Small intestine (tissue), 7 donors: Measurements from ENCODE around the gene MMAA. TPM values are rescaled to one million over a fixed set of nuclear protein-coding genes. Genes with fewer than 3 reads are reported as not detected.

Experiments used
- DNase-seq, 2 donors: peaks; one replicate each; pipeline versions ENCODE4 v3.0.0 to v3.0.0-alpha.2; 2013
- FAIRE-seq: peaks from 2 replicates; lab custom pipeline; 2012; peaks lifted over from hg19 to GRCh38; lab: Jason Lieb, UNC
- H3K27ac ChIP-seq, 3 donors: one replicate each; pipeline ENCODE4 v1.5.1; 2013; ENCODE audit warnings: low read length in 2 of 3, mild to moderate bottlenecking in 2 of 3, control low read depth in 1 of 3, inconsistent platforms in 1 of 3, low read depth in 1 of 3, moderate library complexity in 1 of 3
- H3K27me3 ChIP-seq, 3 donors: one replicate each; pipeline ENCODE4 v1.6.1; 2013; ENCODE audit warnings: low read length in 3 of 3, inconsistent platforms in 1 of 3; ENCODE audit not compliant: control insufficient read depth in 3 of 3, insufficient read depth in 3 of 3
- H3K36me3 ChIP-seq, 3 donors: one replicate each; pipeline ENCODE4 v1.6.1; 2013; ENCODE audit warnings: low read length in 3 of 3, inconsistent platforms in 1 of 3, low read depth in 1 of 3, mild to moderate bottlenecking in 1 of 3, moderate library complexity in 1 of 3; ENCODE audit not compliant: control insufficient read depth in 3 of 3, insufficient read depth in 2 of 3
- H3K4me1 ChIP-seq, 3 donors: one replicate each; pipeline ENCODE4 v1.6.1; 2013; ENCODE audit warnings: low read length in 2 of 3, inconsistent platforms in 1 of 3, low read depth in 1 of 3, mild to moderate bottlenecking in 1 of 3, moderate library complexity in 1 of 3; ENCODE audit not compliant: control insufficient read depth in 3 of 3, insufficient read depth in 2 of 3
- H3K4me3 ChIP-seq, 3 donors: one replicate each; pipeline ENCODE4 v1.5.1; 2013; ENCODE audit warnings: low read length in 3 of 3, control low read depth in 1 of 3, inconsistent platforms in 1 of 3, low read depth in 1 of 3, mild to moderate bottlenecking in 1 of 3, moderate library complexity in 1 of 3
- H3K9me3 ChIP-seq, 2 donors: one replicate each; pipeline ENCODE4 v1.6.1; 2013; ENCODE audit warnings: low read depth in 1 of 2, low read length in 1 of 2; ENCODE audit not compliant: control insufficient read depth in 2 of 2, insufficient read depth in 1 of 2
- WGBS, 3 donors: extraction: QIAGEN DNeasy Blood & Tissue Kit; methylation state at CpG; one replicate each; pipeline ENCODE4 v1.1.7; 2013; 5-methylcytosine and 5-hydroxymethylcytosine counted together
- polyA plus RNA-seq, 4 donors: library from polyadenylated mRNA; stranded (reverse) in 3 of 4; unstranded in 1 of 4; fragments of 200-250 nt in 3 of 4; fragments of 120-200 nt in 1 of 4; gene quantifications; one replicate each; pipeline versions ENCODE4 v1.2.1 to v1.2.3, GENCODE V29; 2013
- donor health status: healthy with polysubstance abuse.
- donor health status: control.
- donor health status: control.
- donor health status: Bipolar disorder and iron deficiency.
- donor health status: healthy.

MMAA gene
- polyA plus RNA-seq, 4 donors, result 11.9 to 18.3 (median 14.2) TPM

GRCh38 chr4:145644699-145645098 is 25.5 kb downstream of the MMAA start:
- Histone ChIP-seq H3K4me3 (no peak overlapping the region), H3K27me3 (no peaks in the 10 kb centered on the region), H3K9me3 (no peaks in the 10 kb centered on the region), H3K4me1 (no peaks in the 10 kb centered on the region), H3K36me3 (peaks cover 3 to 22% (median 21%) of the 10 kb centered on the region in 3 donors), H3K27ac (no peak overlapping the region)
- FAIRE-seq, result no peak
- WGBS, 3 donors, result 92 to 95% (median 95%) methylated on average over 3 of the region's 3 CpGs
- no peak for DNase-seq

- 64 to 84% (median 77%) methylated on average over 1 of the region's 1 CpG for WGBS, 3 donors
- Histone ChIP-seq H3K4me1 (no peaks in the 10 kb centered on the region), H3K4me3 (no peak overlapping the region), H3K27ac (no peak overlapping the region), H3K27me3 (no peaks in the 10 kb centered on the region), H3K36me3 (peaks cover 8 to 19% (median 18%) of the 10 kb centered on the region in 3 donors), H3K9me3 (peaks cover 0 to 11% of the 10 kb centered on the region in 2 donors)
- DNase-seq (no peak), FAIRE-seq (no peak)
These were observed 37.0 kb downstream of the MMAA start for GRCh38 chr4:145656156-145656555.

- no peaks in the 10 kb centered on the region for H3K4me1 ChIP-seq
- WGBS, 3 donors, result 93 to 98% (median 98%) methylated on average over 3 of the region's 3 CpGs
- H3K36me3 ChIP-seq, result peaks cover 2 to 12% (median 4%) of the 10 kb centered on the region in 3 donors
- no peak overlapping the region for H3K27ac ChIP-seq
- FAIRE-seq, result no peak
- H3K4me3 ChIP-seq, result no peak overlapping the region
- peaks cover 0 to 3% of the 10 kb centered on the region in 2 donors for H3K9me3 ChIP-seq
- no peak for DNase-seq
- no peaks in the 10 kb centered on the region for H3K27me3 ChIP-seq
These were observed 40.9 kb downstream of the MMAA start for GRCh38 chr4:145660064-145660463.

GRCh38 chr4:145663194-145663593 is 44.0 kb downstream of the MMAA start:
- H3K27ac ChIP-seq, result no peak overlapping the region
- no peak overlapping the region for H3K4me3 ChIP-seq
- H3K27me3 ChIP-seq, result no peaks in the 10 kb centered on the region
- H3K36me3 ChIP-seq, result peaks cover 0 to 3% (median 0%) of the 10 kb centered on the region in 3 donors
- WGBS, 3 donors, result 62 to 76% (median 72%) methylated on average over 3 of the region's 3 CpGs
- no peaks in the 10 kb centered on the region for H3K9me3 ChIP-seq
- peak in 1 of 2 donors; percentile 16 for DNase-seq
- H3K4me1 ChIP-seq, result no peaks in the 10 kb centered on the region
- no peak for FAIRE-seq

- H3K36me3 ChIP-seq, result no peaks in the 10 kb centered on the region
- H3K4me1 ChIP-seq, result no peaks in the 10 kb centered on the region
- no peaks in the 10 kb centered on the region for H3K9me3 ChIP-seq
- FAIRE-seq (no peak), DNase-seq (no peak)
- H3K4me3 ChIP-seq, result no peak overlapping the region
- WGBS, 3 donors, result 71 to 100% (median 91%) methylated on average over 1 of the region's 1 CpG
- no peak overlapping the region for H3K27ac ChIP-seq
- H3K27me3 ChIP-seq, result no peaks in the 10 kb centered on the region
These were observed 46.6 kb downstream of the MMAA start for GRCh38 chr4:145665773-145666172.

GRCh38 chr4:145670422-145670821 is 51.2 kb downstream of the MMAA start:
- Histone ChIP-seq H3K4me1 (no peaks in the 10 kb centered on the region), H3K36me3 (no peaks in the 10 kb centered on the region), H3K4me3 (no peak overlapping the region), H3K9me3 (no peaks in the 10 kb centered on the region), H3K27me3 (no peaks in the 10 kb centered on the region), H3K27ac (no peak overlapping the region)
- no peak for FAIRE-seq
- no peak for DNase-seq

GRCh38 chr4:145679520-145679919 is 60.3 kb downstream of the MMAA start:
- FAIRE-seq (no peak), DNase-seq (peak; percentile 43 to 54)
- no peaks in the 10 kb centered on the region for H3K9me3 ChIP-seq
- WGBS, 3 donors, result 0 to 36% (median 16%) methylated on average over 1 of the region's 1 CpG
- H3K4me1 ChIP-seq, result peaks cover 0 to 21% (median 0%) of the 10 kb centered on the region in 3 donors
- H3K36me3 ChIP-seq, result no peaks in the 10 kb centered on the region
- H3K27ac ChIP-seq, result peak overlapping the region in 2 of 3 donors; percentile 8 to 65
- no peak overlapping the region for H3K4me3 ChIP-seq
- no peaks in the 10 kb centered on the region for H3K27me3 ChIP-seq

- H3K27ac ChIP-seq, result peak within 1 kb of the TSS; percentile 15 to 69 (median 65)
- no peaks in the 10 kb centered on the region for H3K9me3 ChIP-seq
- H3K4me3 ChIP-seq, result no peak within 1 kb of the TSS
- FAIRE-seq (peak; percentile 23), DNase-seq (peak; percentile 78 to 89)
- H3K27me3 ChIP-seq, result no peaks in the 10 kb centered on the region
- peaks cover 0 to 21% (median 0%) of the 10 kb centered on the region in 3 donors for H3K4me1 ChIP-seq
- 16 to 23% (median 22%) methylated on average over 6 of the region's 6 CpGs for WGBS, 3 donors
- H3K36me3 ChIP-seq, result no peaks in the 10 kb centered on the region
These were observed 60.8 kb downstream of the MMAA start, which contains the start of gene C4orf51 for GRCh38 chr4:145679991-145680455. TSS of gene C4orf51 (plus strand) at chr4:145680146. CDS start at chr4:145680204, 58 bp downstream.

- H3K4me1 ChIP-seq, result peaks cover 0 to 21% (median 0%) of the 10 kb centered on the region in 3 donors
- H3K36me3 ChIP-seq, result no peaks in the 10 kb centered on the region
- no peak overlapping the region for H3K4me3 ChIP-seq
- H3K27me3 ChIP-seq, result no peaks in the 10 kb centered on the region
- peak overlapping the region in 2 of 3 donors; percentile 61 to 65 for H3K27ac ChIP-seq
- WGBS, 3 donors, result 12 to 59% (median 32%) methylated on average over 1 of the region's 1 CpG
- DNase-seq (peak in 1 of 2 donors; percentile 39), FAIRE-seq (peak; percentile 33)
- no peaks in the 10 kb centered on the region for H3K9me3 ChIP-seq
These were observed 61.7 kb downstream of the MMAA start for GRCh38 chr4:145680902-145681301.
